Measurements from ENCODE around the gene PTTG1IP.
"Not testable (repeated sequence)": the region's sequence is repeated elsewhere in the genome, so short reads cannot be mapped to it uniquely, and the experiment has no call there.

The PTTG1IP gene

GRCh38 chr21:44881198-44881872, 7.8 kb upstream of the PTTG1IP start:
- in situ Hi-C loops (cut with HindIII; ENCODE audit: low sequenced_read_pairs): no loop called here
- H3K4me3 ChIP-seq (ENCODE audit: low read depth, low read length): no peak overlapping the region
- peak; percentile 43 for DNase-seq (ENCODE audit: low read depth)
- no peak for TF ChIP-seq CTCF (IDR thresholded peaks at IDR 0.05; ENCODE audit: low read depth, low read length, missing control alignments)

- in situ Hi-C loops (cut with HindIII; ENCODE audit: low sequenced_read_pairs): no loop called here
- H3K4me3 ChIP-seq (ENCODE audit: low read depth, low read length): no peak overlapping the region
- TF ChIP-seq CTCF (IDR thresholded peaks at IDR 0.05; ENCODE audit: low read depth, low read length, missing control alignments): no peak
- DNase-seq (ENCODE audit: low read depth): no peak
Measured at GRCh38 chr21:44880405-44881197, 7.1 kb upstream of the PTTG1IP start.

GRCh38 chr21:44879238-44879637, 5.7 kb upstream of the PTTG1IP start:
- DNase-seq (ENCODE audit: low read depth); H3K4me3 ChIP-seq (ENCODE audit: low read depth, low read length): not testable (repeated sequence)
- in situ Hi-C loops (cut with HindIII; ENCODE audit: low sequenced_read_pairs): loop anchor here (5.0 to 10.0 kb wide), 2 partner anchors 74 to 248 kb away; partner anchors contain the start of gene UBE2G2

- TF ChIP-seq CTCF (IDR thresholded peaks at IDR 0.05; ENCODE audit: low read depth, low read length, missing control alignments): no peak
- no peak overlapping the region for H3K4me3 ChIP-seq (ENCODE audit: low read depth, low read length)
- in situ Hi-C loops (cut with HindIII; ENCODE audit: low sequenced_read_pairs): loop anchor here (5.0 to 10.0 kb wide), 2 partner anchors 74 to 249 kb away; partner anchors contain the start of gene UBE2G2
- DNase-seq (ENCODE audit: low read depth): no peak
Measured at GRCh38 chr21:44878053-44878982, 4.8 kb upstream of the PTTG1IP start.

- no peak for TF ChIP-seq CTCF (IDR thresholded peaks at IDR 0.05; ENCODE audit: low read depth, low read length, missing control alignments)
- no peak overlapping the region for H3K4me3 ChIP-seq (ENCODE audit: low read depth, low read length)
- DNase-seq (ENCODE audit: low read depth): no peak
- in situ Hi-C loops (cut with HindIII; ENCODE audit: low sequenced_read_pairs): loop anchor here (5.0 to 10.0 kb wide), 2 partner anchors 72 to 250 kb away; partner anchors contain the start of gene UBE2G2
Measured at GRCh38 chr21:44876849-44877575, 3.5 kb upstream of the PTTG1IP start.

- no peak for DNase-seq (ENCODE audit: low read depth)
- TF ChIP-seq CTCF (IDR thresholded peaks at IDR 0.05; ENCODE audit: low read depth, low read length, missing control alignments): no peak
- in situ Hi-C loops (cut with HindIII; ENCODE audit: low sequenced_read_pairs): loop anchor here (5.0 to 10.0 kb wide), 2 partner anchors 71 to 252 kb away; partner anchors contain the start of gene UBE2G2
Measured at GRCh38 chr21:44875316-44875700, 1.8 kb upstream of the PTTG1IP start.

More at GRCh38 chr21:44875316-44875700, 1.8 kb upstream of the PTTG1IP start:
- peak overlapping the region; percentile 89 for H3K4me3 ChIP-seq (ENCODE audit: low read depth, low read length)
